Pancreas (tissue), 10 donors: ENCODE measurements around the gene KIAA0825. TPM values are rescaled to one million over a fixed set of nuclear protein-coding genes. Genes with fewer than 3 reads are reported as not detected.

Experiments used
- ATAC-seq, 4 donors: fragments of 200-7000 bp; cut with Tn5 transposase; one replicate each; pipeline versions ENCODE4 v1.8.0 to v1.9.1; 2020; ENCODE audit warnings: mild to moderate bottlenecking in 4 of 4, moderate library complexity in 4 of 4
- DNase-seq, 6 donors: peaks; one replicate each; pipeline ENCODE4 v3.0.0-alpha.2; 2020
- FAIRE-seq: peaks from 2 replicates; lab custom pipeline; 2012; peaks lifted over from hg19 to GRCh38; lab: Jason Lieb, UNC
- H3K27ac ChIP-seq, 4 donors: fragments of 200-600 bp; sonication (generic); 1 replicate in 3 of 4; 2 replicates in 1 of 4; pipeline versions ENCODE4 v1.5.0 to v1.8.0; 2020
- H3K27me3 ChIP-seq, 4 donors: fragments of 200-600 bp; one replicate each; pipeline ENCODE4 v1.8.0; 2021
- H3K36me3 ChIP-seq, 3 donors: fragments of 200-600 bp; sonication (generic) in 1 of 3; one replicate each; pipeline versions ENCODE4 v1.5.0 to v1.8.0; 2020 to 2021
- H3K4me1 ChIP-seq, 3 donors: fragments of 200-600 bp; one replicate each; pipeline ENCODE4 v1.8.0; 2021
- H3K4me3 ChIP-seq, 4 donors: fragments of 200-600 bp; sonication (generic) in 2 of 4; one replicate each; pipeline versions ENCODE4 v1.5.0 to v1.8.0; 2020 to 2021
- H3K9me3 ChIP-seq, 4 donors: fragments of 200-600 bp; one replicate each; pipeline ENCODE4 v1.8.0; 2021
- WGBS, 2 donors: extraction: QIAGEN DNeasy Blood & Tissue Kit; methylation state at CpG; one replicate each; pipeline ENCODE4 v1.1.7; 2013; 5-methylcytosine and 5-hydroxymethylcytosine counted together
- intact Hi-C, 3 donors: fragments of 100-400 bp; cut with DNase I; formaldehyde crosslinking; loops; one replicate each; pipeline versions ENCODE4 v1.11.1 to v1.14.2; 2022
- polyA plus RNA-seq, 2 donors: library from polyadenylated mRNA; stranded (reverse); fragments of 200-250 nt; gene quantifications; one replicate each; pipeline ENCODE4 v1.2.3, GENCODE V29; 2013
- total RNA-seq, 6 donors: library from RNA; stranded (reverse); fragmentation: NEBNext Ultra II Directional in 4 of 6; extraction: Animal tissue kit (Norgen Biotek cat#: 25700) in 4 of 6; gene quantifications; one replicate each; pipeline versions ENCODE4 v1.2.1 to v1.2.4, GENCODE V29; 2021 to 2023
- TF ChIP-seq, protein P1 (sequence below), 4 donors: fragments of 200-600 bp; sonication (generic) in 3 of 4; IDR thresholded peaks; one replicate each; pipeline versions ENCODE4 v1.5.0 to v1.8.0; 2021; ENCODE audit warnings: antibody characterized with exemption in 4 of 4
- donor health status: healthy with polysubstance abuse.
- donor health status: DM: no; HTN: no; CAD: no; lungs with moderate emphysema.
- donor health status: DM: no; HTN: no; CAD: no.
- donor health status: control.
- donor health status: control.
- donor health status: Bipolar disorder and iron deficiency.
- donor health status: DM: yes; HTN: yes; CAD: no.
- donor health status: DM: no; HTN: no; CAD: no.
- donor health status: DM: no; HTN: no; CAD: no.
- donor health status: DM: yes; HTN: yes; CAD: no.

KIAA0825 gene
- total and polyA plus RNA-seq, 8 donors = 0.33 to 3.1 (median 2.0) TPM

DNA sequence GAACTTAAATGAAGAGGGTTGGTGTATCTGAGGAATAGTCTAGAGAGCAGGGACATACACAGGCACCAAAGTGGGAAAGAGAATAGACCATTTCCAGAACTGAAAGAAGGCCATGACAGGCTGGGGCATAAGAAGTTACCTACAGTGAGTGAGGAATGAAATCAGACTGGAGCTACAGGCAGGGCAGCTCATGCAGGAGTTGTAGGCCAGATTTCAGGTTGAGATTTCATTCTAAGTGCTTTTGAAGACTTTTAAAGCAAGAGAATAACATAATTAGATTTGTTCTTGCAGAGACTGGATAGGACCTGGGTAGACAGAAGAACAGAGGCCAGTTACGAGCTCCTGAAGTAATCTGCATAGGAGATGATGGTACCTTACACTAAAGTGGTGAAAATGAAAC, 280.8 kb downstream of the KIAA0825 start:
- FAIRE-seq = no peak

DNA sequence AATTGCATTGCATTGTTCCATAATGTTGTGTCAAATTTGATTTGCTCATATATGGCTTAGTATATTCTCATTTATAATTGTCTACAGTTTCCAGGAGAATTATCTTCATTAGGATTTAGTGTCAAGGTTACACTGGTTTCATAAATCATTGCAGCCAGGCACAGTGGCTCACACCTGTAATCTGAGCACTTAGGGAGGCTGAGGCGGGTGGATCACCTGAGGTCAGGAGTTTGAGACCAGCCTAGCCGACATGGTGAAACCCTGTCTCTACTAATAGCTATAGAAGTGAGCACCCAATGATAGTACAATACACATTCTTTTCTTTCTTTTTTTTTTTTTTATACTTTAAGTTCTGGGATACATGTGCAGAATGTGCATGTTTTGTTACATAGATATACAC, 282.5 kb downstream of the KIAA0825 start:
- intact Hi-C loops = no loop called here
- no peak for ATAC-seq
- TF ChIP-seq, protein P1, sequence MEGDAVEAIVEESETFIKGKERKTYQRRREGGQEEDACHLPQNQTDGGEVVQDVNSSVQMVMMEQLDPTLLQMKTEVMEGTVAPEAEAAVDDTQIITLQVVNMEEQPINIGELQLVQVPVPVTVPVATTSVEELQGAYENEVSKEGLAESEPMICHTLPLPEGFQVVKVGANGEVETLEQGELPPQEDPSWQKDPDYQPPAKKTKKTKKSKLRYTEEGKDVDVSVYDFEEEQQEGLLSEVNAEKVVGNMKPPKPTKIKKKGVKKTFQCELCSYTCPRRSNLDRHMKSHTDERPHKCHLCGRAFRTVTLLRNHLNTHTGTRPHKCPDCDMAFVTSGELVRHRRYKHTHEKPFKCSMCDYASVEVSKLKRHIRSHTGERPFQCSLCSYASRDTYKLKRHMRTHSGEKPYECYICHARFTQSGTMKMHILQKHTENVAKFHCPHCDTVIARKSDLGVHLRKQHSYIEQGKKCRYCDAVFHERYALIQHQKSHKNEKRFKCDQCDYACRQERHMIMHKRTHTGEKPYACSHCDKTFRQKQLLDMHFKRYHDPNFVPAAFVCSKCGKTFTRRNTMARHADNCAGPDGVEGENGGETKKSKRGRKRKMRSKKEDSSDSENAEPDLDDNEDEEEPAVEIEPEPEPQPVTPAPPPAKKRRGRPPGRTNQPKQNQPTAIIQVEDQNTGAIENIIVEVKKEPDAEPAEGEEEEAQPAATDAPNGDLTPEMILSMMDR (IDR thresholded peaks at IDR 0.05) = no peak
- WGBS, 2 donors = 95 to 97% methylated on average over 2 of the region's 2 CpGs
- H3K36me3 ChIP-seq = no peaks in the 10 kb centered on the region
- FAIRE-seq = no peak
- H3K27ac ChIP-seq = no peak overlapping the region
- no peak for DNase-seq
- no peaks in the 10 kb centered on the region for H3K9me3 ChIP-seq
- H3K27me3 ChIP-seq = no peaks in the 10 kb centered on the region
- no peaks in the 10 kb centered on the region for H3K4me1 ChIP-seq
- no peak overlapping the region for H3K4me3 ChIP-seq

More for the DNA sequence above, 280.8 kb downstream of the KIAA0825 start:
- Histone ChIP-seq H3K27me3 (no peaks in the 10 kb centered on the region), H3K4me3 (no peak overlapping the region), H3K9me3 (no peaks in the 10 kb centered on the region), H3K36me3 (no peaks in the 10 kb centered on the region), H3K27ac (no peak overlapping the region), H3K4me1 (no peaks in the 10 kb centered on the region)
- WGBS, 2 donors = 92 to 97% methylated on average over 1 of the region's 1 CpG
- no peak for DNase-seq
- no peak for ATAC-seq
- TF ChIP-seq, protein P1 (IDR thresholded peaks at IDR 0.05) = no peak
- intact Hi-C loops = no loop called here

- no peak overlapping the region for H3K27ac ChIP-seq
- FAIRE-seq (no peak), DNase-seq (no peak), ATAC-seq (no peak)
- intact Hi-C loops = no loop called here
- H3K36me3 ChIP-seq = no peaks in the 10 kb centered on the region
- WGBS, 2 donors = 96 to 98% methylated on average over 1 of the region's 1 CpG
- TF ChIP-seq, protein P1 (IDR thresholded peaks at IDR 0.05) = no peak
- H3K4me1 ChIP-seq = no peaks in the 10 kb centered on the region
- H3K9me3 ChIP-seq = peaks cover 0 to 6% (median 0%) of the 10 kb centered on the region in 4 donors
- H3K27me3 ChIP-seq = no peaks in the 10 kb centered on the region
- no peak overlapping the region for H3K4me3 ChIP-seq
Observed at GRCh38 chr5:94329115-94329514, 289.3 kb downstream of the KIAA0825 start.

- H3K27me3 ChIP-seq = no peaks in the 10 kb centered on the region
- FAIRE-seq (no peak), DNase-seq (no peak), ATAC-seq (no peak)
- H3K27ac ChIP-seq = no peak overlapping the region
- WGBS, 2 donors = 95 to 96% methylated on average over 5 of the region's 5 CpGs
- intact Hi-C loops = no loop called here
- no peaks in the 10 kb centered on the region for H3K36me3 ChIP-seq
- peaks cover 0 to 6% (median 0%) of the 10 kb centered on the region in 4 donors for H3K9me3 ChIP-seq
- no peaks in the 10 kb centered on the region for H3K4me1 ChIP-seq
- TF ChIP-seq, protein P1 (IDR thresholded peaks at IDR 0.05) = no peak
- H3K4me3 ChIP-seq = no peak overlapping the region
Observed at GRCh38 chr5:94326586-94326985, 291.8 kb downstream of the KIAA0825 start.

DNA sequence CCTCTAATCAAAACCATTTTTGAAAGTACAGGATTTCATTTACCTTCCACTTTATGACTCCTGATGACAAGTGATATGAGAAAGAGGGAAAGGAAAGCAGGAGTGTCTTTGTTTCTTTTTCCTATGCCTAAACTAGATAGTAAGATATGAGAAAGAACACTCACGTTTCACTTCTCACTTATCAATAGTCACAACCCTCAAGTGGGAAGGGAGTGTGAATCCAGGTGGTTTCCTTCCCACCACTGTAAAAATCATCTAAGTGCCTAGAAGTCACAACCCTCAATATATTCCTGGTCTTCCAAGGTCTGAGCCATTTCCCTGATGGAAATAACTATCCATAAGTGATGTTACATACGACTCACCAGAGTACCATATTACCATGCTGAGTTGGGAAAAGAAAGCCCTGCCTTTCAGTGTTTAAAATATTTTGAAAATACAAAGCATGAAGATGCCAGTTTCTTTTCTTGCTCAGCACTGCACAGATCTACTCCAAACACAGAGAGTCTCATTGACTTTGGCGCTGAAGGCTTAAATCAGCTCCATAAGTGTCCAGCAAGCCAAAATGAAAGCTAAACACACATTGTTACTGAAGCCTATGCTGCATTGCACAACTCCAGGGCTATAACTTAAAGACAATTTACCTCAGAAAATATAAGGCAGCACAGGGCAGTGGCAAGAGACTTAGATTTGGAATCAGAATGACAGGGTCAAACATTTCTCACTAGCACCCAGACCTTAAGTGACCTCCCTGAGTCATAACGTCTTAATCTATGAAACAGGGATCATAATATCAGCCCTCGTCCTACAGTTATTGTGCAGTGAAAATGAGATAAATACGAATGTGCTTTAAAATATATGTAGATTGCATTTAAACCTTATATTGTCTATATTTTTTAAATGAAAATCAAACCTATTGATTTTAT, 301.2 kb downstream of the KIAA0825 start:
- H3K27ac ChIP-seq = no peak overlapping the region
- no peaks in the 10 kb centered on the region for H3K9me3 ChIP-seq
- intact Hi-C loops = no loop called here
- no peak for FAIRE-seq
- H3K4me3 ChIP-seq = peak overlapping the region in 1 of 4 donors; percentile 3
- TF ChIP-seq, protein P1 (IDR thresholded peaks at IDR 0.05) = no peak
- no peaks in the 10 kb centered on the region for H3K36me3 ChIP-seq
- H3K27me3 ChIP-seq = no peaks in the 10 kb centered on the region
- ATAC-seq = peak; percentile 71 to 89 (median 83)
- no peak for DNase-seq
- WGBS, 2 donors = 36 to 40% methylated on average over 6 of the region's 6 CpGs
- peaks cover 0 to 3% (median 0%) of the 10 kb centered on the region in 3 donors for H3K4me1 ChIP-seq
